Right renal pelvis (tissue), 4 donors: ENCODE data around the gene NEDD9. TPM values are rescaled to one million over a fixed set of nuclear protein-coding genes. Genes with fewer than 3 reads are reported as not detected.

Source experiments
- DNase-seq, 4 donors: peaks; one replicate each; pipeline ENCODE4 v3.0.0-alpha.2; 2013; ENCODE audit warnings: low read depth in 4 of 4, low spot score in 3 of 4, missing footprints in 1 of 4
- polyA plus RNA-seq, 4 donors: library from polyadenylated mRNA; unstranded; fragments of 120-200 nt; gene quantifications; one replicate each; pipeline ENCODE4 v1.2.1, GENCODE V29; 2013; ENCODE audit not compliant: insufficient read length in 4 of 4

The NEDD9 gene
- polyA plus RNA-seq, 4 donors: 58.8 to 76.5 (median 71.6) TPM

DNA sequence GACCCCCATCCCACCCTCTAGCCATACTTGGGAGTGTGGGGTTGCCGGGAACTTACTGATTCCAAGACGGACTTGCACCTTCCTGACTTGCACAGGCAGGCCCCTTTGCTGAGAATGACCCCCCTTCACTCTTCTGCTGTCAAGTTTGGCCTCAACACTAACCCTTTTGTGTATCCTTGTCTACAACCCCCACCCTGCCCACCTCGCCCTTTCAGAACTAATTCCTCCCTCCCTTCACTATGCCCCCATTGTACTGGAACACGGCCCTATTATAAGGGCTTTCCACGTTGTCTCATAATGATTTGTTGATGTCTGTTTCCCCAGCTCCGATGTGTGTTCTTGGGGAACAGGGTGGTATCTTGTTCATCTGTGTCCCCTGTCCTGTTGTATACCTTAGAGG lies 4.4 kb upstream of the NEDD9 start:
- DNase-seq: no peak

DNA sequence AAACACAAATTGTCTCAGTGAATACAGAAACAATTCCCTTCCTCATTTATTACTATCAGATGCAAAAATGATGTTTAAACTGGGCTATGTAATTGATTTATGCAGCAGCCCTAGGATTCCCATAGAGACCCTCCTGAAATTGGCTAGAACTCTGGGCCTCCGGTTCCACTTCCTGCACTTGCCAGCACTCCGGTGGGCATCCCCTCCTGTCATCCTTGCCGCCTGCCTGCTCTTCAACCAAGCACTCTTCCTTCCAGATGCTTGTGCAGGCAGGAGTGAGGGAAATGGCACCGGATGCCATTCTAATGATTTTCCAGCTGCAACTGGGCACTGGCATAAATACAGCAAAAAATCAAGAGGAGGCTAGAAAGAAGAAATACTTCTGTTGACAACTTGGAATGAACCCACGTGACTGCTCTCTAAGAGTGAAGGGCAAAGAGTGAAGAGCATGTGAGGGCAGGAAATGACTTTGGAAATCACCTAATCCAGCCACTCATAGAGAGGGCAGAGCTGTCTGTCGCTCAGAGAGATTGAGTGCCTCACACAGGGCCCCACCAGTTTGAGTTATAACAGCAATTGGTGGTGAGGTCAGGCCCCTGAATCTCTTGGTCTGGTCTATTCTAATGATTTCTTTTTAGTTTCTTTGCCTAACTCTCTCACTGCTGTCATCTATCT lies 3.7 kb upstream of the NEDD9 start:
- DNase-seq: no peak

DNA sequence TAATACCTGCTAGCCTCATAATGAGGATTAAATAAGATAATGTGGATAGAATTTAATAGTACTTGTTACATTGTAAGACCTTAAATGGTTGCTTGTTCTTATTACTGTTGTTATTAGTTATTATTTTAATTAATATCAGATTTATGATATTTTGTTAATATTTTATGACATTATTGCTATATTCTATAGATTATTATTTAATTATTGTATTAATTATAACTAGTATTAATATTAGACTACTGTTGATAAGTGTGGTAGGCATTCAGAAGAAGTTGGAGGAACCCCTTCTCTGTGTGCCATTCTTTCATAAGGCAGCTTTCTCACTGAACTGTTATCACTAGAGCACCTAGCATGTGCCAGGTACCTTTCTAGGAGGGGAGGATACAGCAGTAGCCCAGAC lies 2.6 kb upstream of the NEDD9 start:
- DNase-seq: no peak

DNA sequence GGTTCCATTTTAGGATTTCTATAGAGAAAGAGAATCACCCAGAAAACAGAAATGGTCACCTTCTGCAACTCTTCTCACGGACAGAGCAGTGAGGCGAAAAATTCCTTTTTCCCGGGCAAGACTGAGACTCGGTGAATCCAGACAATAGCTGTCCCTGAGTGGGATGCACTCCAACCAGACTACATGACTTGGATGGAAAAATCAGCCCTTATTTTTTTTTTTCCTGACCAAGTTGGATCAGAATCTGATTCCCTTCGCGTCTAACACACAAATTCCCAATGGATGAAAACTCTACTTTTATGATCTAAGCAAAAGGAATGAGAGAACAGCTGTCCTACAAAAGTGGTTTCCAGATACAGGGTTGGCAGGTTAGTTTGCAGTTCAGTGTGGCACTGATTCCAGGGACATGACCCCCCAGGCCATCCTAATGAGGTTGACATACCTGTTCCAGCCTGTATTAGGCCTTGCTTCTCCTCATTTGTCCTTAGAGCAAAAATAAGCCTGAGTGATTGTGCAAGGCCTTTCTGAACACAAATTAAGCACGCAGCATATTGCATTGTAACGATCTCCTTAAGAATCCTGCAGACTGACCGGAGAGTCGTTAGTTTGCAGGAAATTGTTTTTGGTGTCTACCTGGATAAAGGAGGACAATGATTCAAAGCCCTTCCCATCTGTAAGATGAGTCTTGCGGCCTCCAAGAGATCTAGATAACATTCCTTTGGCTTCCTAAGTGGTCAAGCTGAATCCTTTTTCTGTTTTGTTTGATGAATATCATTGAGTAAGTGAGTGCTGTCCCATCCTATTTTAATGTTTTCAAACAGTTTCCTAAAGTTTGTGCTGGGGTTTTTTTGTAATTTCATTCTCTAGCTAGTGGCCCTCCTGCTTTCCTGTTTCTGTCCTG lies 1.5 kb upstream of the NEDD9 start:
- DNase-seq: no peak

DNA sequence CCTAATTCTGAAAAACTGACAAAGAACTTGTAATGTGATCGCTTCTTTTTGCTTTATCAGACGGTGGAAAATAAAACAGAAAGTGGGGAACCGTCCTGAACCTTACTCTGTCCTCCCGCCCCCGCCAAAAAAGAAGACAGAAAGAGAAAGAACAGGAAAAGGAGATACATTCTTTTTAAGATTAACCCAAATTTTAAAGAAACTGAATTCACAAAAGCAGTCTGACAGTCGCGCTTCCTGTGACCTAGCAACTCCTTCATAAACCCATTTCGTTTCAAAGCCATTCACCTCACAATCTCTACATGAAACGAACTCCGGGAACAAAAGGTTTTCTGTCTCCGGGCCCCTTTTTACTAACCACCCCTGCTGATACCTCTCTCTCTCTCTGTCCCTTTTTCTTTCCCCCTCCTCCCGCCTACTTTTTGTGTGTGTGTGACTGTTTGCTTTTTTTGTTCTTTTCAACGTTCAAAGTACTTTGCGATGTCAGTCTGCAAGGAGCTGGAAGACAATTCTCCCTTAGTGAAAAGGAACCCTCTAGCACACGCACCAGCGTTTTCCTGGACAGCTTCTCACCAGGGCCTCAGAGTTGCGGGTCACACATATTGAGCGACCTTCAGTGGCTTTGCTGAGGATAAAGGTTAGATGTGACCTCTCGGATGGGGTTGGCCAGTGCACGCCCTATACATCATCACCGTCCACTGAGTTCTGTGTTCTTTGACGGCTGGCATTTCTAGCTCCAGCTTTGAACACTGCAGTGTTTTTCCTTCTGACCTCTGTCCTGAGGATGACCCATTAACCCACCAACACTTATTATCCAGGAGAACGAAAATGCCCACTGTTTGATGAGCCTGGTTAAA lies 530 bp upstream of the NEDD9 start:
- DNase-seq: no peak

DNA sequence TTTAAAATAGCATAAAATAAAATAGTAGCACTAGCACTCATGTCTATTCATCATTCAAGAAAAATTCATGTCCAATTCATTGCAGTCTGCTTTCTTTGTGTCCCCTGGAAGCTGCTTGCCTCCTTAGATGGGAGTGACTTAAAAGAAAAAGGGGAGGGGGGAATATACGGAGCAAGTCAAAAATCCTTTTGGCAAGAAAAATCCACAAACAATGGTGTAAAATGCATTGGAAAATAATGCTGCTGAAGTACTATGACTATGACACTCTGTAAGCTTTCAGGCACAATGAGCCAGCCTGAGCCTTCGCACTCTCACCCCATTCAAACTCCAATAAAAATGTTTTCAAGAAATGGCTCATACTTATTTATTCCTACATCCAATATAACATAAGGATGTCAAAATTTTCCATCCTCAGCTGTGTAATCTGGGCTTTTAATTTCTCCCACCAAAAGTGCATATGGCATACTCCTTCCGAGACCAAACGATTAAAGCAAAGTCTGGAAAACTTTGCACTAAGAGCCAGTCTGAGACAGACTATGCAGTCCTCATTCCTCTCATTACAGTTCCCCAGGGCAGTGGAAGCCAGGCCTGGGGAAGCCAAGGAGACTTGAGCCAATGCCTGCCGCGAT lies 790 bp downstream of the NEDD9 start:
- DNase-seq: no peak

DNA sequence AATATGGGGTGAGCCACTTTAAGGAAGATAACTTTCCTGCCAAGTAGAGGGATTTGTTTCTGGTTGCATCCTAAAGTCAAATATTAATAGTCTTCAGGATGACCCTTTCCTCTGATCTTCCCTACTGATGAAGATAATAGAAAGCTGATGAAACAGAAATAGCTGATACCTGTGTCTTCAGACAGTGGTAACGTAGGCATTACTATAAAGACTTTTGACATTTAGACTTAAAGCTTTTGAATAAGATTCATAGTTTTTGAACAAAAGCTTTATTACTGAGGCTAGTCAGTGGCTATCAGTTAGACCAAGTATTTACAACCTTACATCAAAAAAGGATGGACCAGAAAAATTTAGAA lies 1.4 kb downstream of the NEDD9 start:
- no peak for DNase-seq

DNA sequence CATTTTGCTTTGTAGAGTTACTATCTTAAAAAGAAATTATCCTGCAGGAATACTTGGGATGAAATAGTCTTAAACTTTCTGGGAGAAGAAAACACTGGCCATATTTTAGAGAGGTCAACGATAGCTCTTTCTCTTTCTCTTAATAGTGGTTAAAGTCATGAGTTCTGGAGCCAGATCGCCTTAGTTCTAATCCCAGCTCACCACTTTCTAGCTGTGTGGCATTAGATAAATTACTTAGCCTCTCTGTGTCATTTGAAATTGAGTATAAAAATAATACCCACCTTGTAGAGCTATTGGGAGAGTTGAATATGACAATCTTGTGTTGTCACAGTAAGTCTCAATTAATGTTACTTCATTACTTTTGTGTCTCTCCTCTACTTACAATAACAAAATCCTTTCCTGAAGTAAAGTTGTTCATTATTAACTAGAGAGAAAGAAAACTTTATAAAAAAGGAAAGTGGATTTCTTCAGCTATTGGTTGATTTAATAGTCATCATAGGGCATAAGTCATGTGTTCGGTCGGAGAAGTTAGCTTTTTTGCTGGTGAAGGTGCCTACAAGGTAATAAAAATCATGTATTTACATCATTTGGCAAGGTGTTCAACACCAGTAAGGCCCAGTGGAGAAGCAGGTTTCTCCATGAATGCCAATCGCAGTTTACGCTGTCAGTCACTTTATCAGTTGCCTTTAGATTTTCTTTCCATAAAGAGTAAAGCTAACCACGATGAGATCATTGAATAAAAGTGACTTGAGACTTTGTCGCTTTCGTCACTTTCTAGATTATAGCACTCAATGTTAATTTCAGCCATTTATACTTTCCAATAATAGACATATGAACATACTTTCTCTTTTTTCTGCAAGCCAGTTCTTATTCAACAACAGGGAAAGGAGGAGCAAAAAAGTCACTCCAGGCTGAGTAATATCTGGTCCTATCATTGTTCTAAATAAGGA lies 2.0 kb downstream of the NEDD9 start:
- DNase-seq: no peak

DNA sequence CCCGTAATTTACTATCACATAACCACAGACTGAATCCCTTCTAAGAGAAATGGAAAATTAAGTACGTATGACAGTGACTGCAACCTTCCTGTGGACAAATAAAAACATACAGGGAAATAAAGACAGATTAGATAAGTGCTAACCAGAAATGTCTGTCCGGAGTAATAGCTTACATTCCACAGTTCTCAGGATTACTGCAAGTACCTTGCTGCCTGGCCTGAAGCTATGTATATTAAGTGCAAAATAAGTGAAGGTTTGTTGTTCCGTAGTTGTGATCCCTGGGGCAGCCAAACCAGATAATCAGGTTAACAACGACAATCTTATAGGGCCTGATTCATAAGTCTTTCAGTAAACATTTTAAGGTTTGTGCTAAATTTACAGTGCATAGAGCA lies 2.8 kb downstream of the NEDD9 start:
- no peak for DNase-seq

DNA sequence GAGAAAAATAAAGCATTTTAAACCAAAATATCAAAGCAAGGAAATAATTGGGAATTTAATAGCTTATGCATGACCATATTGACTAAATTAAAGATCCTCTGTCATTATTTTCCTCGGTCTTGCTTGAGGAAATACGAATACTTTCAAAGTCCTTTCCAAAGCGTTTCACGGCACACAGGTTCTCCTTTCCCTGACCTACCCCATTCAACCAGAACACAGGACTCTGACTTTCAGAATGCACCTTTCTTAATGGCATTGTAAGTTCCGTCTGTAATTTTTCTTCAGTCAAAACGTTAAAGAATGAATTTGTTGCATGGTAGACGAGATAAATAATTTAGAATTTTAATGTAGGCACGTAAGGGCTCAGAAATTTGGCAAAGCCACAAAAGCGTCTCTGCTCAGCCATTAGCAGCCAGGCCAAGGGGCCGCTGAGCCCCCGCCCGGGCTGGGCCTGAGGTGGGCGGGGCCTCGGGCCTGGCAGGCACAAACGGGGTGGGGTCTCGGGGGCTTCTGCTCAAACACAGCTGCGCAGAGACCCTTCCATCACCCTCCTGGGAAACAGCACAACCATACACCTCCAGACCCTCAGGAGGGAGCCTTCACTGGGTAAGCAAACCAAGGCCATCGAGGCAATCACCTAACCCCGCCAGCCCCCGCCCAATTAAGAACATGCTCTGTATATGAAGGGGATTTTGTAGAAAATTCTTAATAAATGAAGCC lies 3.4 kb downstream of the NEDD9 start:
- DNase-seq: no peak

DNA sequence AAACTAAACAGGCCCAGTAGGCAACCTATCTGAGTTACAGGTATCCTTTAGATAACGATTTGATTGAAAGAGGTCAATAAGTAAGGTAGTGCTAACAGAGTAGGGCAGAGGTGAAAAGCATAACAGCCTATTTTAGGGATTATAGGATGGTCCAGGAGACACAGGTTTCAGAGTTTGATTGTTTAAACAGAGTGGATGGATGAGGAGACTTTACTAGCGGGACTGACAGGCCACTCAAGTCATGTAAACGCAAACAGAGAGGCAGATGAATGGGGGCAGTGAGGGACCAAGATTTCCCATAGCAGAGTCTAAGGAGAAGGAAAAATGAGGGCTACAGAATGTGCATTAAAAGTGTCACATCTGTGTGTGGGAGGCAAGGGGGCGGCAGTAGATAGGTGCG lies 4.8 kb downstream of the NEDD9 start:
- DNase-seq: no peak

DNA sequence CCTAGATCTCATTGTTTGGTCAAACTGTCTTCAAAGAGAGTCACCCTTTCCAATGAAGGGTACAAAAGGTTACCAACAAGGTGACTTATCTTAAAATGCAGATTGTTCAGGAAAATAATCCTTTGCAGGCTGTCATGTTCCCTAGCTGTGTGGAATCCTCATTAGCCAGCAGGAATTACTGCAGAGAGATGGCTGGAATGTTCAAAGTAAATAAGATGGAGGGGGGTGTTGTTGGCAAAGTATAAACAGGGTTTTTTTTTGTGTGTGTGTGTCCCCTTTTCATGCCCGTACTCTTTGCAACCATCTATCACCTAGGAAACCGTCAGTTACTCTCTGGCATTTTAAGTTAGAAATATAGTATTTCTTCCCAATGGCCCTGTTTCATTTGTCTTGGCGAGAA lies 6.5 kb downstream of the NEDD9 start:
- DNase-seq: no peak

DNA sequence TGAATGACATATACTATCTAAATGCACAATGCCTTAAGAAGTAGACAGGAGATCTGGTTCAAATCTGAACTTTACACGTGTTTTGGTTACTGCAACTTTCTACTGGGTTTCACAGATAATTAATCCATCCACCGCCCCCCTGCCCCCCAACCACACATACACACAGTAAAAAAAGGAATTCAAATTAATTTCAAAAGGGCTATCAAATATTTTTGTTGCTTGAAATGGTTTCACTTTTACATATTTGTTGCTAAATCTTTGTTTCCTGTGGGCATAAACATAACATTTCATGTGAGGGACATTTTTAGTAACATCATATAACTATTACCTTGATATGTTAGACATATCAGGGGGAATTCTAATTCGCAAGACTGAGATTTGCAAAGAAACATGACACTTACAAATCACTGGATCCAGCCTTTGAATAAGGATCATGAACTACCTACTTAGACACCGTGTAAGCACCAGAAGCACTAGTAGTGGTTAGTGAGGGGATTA lies 7.5 kb downstream of the NEDD9 start:
- DNase-seq: no peak

DNA sequence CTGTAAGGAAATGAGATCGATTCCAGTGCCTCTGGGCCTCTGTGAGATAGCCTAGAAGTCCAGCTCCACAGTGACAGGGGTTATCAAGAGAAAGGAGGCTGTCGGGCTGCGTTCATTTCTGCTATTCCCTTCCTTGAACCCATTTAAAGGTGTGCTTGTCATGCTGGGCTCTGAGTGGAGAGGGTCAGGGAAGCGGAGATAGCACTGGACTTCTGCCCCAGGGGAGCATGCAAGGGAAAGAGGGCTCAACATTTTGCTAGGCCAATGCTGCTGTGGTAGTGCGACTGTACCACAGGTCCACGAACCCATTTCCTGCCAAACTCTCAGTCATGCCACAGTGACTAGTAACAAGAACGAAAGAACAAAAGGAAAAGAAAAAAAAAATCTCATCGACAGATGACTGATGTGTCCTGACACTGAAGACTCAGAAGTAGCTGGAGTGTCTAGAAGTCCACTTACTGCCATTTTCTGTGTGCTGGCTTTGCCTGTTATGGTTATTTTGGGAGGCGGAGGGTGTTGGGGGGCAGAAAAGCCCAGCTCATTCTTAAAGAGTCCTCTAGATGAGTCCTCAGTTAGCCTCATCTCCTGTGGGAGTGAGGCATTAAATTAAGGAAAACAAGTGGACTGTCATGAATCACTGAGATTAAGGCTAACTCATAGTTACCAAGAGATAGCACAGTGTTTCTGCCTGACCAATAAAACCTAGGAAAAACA lies 8.1 kb downstream of the NEDD9 start:
- DNase-seq: no peak

DNA sequence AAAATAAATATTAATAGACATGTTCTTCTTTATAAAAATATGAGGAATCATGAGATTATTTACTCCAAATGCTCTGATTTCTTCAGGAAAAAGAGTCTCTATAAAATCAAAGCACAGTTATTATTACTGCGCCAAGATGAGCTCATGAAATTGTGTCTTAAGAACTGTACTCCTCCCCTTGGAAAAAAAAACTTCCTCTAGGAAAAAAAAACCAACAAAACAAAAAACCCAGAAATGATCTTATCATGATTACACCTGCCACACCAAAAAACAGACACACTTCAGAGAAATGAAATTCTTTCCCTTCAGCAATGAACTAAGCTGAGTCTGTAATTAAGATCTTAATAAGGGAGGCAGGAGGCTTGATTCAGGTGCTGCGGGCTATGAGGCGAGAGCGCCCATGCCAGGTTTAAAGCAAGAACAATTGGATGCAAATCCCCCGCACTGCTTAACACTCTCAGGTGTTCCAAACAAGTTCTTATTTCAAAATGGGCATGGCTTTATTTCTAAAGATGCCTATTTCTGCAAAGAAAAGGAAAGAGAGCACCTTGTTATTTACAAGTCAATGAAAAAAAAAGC lies 9.1 kb downstream of the NEDD9 start:
- DNase-seq: no peak

DNA sequence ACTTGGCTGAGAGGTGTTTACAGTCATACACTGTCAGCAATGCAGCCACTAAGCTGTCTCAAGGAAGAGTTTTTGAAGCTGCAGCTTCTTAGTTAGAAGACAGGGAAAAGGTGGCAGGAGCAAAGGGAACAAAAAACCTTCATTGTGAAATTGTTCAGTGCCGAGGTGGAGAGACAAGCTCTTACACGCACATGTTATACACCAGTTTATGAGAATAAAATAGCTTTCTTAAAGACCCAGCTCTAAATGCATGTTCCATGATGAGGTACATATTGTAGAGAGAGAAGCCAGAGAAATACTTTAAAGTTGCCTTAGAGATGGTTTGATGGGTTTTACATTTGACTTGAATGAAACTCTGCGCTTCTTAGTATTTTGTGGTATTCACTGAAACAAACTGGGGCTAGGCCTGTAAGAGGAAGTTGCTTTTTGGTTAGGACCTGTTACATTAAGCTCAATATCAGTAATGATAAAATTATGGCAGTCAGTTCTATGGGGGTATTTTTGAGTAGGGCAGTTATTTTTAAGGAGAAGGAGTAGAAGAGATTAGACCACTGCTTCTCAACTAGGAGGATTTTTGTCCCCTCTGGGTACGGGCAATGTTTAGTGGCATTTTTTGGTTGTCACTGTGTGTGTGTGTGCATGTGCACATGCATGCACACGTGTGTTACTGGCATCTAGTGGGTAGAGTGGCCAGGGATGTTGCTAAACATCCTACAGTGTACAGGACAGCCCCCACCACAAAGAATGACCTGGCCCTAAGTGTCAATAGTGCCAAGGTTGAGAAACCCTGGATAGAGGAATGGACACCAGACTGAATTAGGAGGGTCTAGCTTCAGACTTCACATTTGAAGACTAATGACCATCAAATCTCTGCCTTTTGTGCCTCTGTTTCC lies 9.8 kb downstream of the NEDD9 start:
- no peak for DNase-seq
